BJ (cell line): ENCODE data around the gene SLC32A1. TPM values are rescaled to one million over a fixed set of nuclear protein-coding genes. Genes with fewer than 3 reads are reported as not detected.

ENCODE experiments used
- CTCF ChIA-PET: fragments of 350-600 bp; formaldehyde crosslinking; extraction: SDS; loops from one replicate; lab custom pipeline; 2021; ENCODE audit warnings: antibody characterized with exemption, inconsistent platforms; lab: Yijun Ruan, JAX
- POLR2A ChIA-PET: fragments of 300-600 bp; sonication (Branson Sonifier 250); formaldehyde crosslinking; extraction: SDS; loops from one replicate; lab custom pipeline; 2021; ENCODE audit warnings: antibody characterized with exemption; lab: Charles Lee
- DNase-seq: peaks from one replicate; pipeline ENCODE4 v3.0.0-alpha.2; 2011; ENCODE audit warnings: low read depth
- H3K27me3 ChIP-seq: 2 replicates; pipeline ENCODE4 v1.6.0; 2011; ENCODE audit warnings: low read length; ENCODE audit not compliant: control insufficient read depth, insufficient read depth
- H3K36me3 ChIP-seq: 2 replicates; pipeline ENCODE4 v1.5.1; 2011; ENCODE audit warnings: low read length; ENCODE audit not compliant: control insufficient read depth, insufficient read depth
- H3K4me3 ChIP-seq: 2 replicates; pipeline ENCODE4 v1.5.1; 2011; ENCODE audit warnings: low read depth, mild to moderate bottlenecking, control low read depth, low read length
- polyA plus RNA-seq: library from polyadenylated mRNA; depleted of rRNA; stranded (reverse); fragments of >200 nt; gene quantifications from 2 replicates; pipeline ENCODE4 v1.2.3, GENCODE V29; 2011
- TF ChIP-seq, protein P1 (sequence below): IDR thresholded peaks from 2 replicates; pipeline ENCODE4 v1.5.1; 2011; ENCODE audit warnings: low read depth, mild to moderate bottlenecking, control low read depth, inconsistent platforms, low read length, moderate library complexity; ENCODE audit not compliant: insufficient read depth

Gene SLC32A1
- polyA plus RNA-seq, 1 experiment: not detected

DNA sequence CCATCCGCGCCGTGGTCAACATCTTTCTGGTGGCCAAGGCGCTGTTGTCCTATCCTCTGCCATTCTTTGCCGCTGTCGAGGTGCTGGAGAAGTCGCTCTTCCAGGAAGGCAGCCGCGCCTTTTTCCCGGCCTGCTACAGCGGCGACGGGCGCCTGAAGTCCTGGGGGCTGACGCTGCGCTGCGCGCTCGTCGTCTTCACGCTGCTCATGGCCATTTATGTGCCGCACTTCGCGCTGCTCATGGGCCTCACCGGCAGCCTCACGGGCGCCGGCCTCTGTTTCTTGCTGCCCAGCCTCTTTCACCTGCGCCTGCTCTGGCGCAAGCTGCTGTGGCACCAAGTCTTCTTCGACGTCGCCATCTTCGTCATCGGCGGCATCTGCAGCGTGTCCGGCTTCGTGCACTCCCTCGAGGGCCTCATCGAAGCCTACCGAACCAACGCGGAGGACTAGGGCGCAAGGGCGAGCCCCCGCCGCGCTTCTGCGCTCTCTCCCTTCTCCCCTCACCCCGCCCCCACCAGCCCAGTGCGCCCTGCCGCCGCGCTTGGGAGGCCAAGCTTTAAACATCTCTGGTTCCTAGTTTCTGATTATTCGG lies 4.0 kb downstream of the SLC32A1 start:
- Histone ChIP-seq H3K4me3 (no peak overlapping the region), H3K27me3 (peaks cover 78% of the 10 kb centered on the region), H3K36me3 (no peaks in the 10 kb centered on the region)
- TF ChIP-seq, protein P1, sequence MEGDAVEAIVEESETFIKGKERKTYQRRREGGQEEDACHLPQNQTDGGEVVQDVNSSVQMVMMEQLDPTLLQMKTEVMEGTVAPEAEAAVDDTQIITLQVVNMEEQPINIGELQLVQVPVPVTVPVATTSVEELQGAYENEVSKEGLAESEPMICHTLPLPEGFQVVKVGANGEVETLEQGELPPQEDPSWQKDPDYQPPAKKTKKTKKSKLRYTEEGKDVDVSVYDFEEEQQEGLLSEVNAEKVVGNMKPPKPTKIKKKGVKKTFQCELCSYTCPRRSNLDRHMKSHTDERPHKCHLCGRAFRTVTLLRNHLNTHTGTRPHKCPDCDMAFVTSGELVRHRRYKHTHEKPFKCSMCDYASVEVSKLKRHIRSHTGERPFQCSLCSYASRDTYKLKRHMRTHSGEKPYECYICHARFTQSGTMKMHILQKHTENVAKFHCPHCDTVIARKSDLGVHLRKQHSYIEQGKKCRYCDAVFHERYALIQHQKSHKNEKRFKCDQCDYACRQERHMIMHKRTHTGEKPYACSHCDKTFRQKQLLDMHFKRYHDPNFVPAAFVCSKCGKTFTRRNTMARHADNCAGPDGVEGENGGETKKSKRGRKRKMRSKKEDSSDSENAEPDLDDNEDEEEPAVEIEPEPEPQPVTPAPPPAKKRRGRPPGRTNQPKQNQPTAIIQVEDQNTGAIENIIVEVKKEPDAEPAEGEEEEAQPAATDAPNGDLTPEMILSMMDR: no peak
- no peak for DNase-seq
- POLR2A ChIA-PET: no interaction called here
- CTCF ChIA-PET: interaction anchor here (0.9 kb wide), 1 partner anchor 10 kb away, joined by 3 read pairs; no protein-coding TSS in a partner anchor

DNA sequence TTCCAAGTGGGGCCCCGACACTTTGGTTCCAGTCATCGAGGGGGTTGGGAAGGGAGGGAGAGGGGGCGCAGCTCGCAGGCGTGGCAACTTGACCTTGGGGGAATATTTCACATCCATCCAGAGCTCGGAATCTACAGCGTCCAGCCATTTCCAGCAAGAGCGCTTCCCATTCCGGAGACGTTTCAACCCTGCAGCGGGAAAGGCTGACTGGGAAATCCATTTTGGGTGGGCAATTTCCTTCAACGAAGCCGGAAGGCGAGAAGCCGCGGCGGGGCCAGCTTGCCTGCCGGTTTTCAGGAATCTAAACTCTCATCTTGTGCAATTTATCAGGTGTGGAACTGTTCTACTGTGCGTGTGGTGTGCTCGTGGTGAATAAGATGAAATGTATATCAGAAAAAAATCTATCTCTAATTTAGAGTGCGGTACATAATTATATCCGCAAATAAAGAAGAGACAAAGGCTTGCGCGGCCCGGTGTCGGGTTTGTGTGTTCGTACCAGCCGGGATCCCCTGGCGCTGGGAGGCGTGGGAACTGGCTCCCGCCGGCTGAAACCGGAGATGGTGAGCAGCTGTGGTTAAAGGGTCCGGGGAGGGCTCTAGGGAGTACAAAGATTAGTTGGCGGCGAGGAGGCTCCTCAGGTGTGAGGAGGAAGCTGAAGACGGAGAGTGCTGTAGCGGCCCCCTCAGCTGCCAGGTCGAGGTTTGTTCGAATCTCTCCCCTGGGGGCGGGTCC lies 4.8 kb downstream of the SLC32A1 start:
- no peak overlapping the region for H3K4me3 ChIP-seq
- CTCF ChIA-PET: no interaction called here
- H3K36me3 ChIP-seq: no peaks in the 10 kb centered on the region
- POLR2A ChIA-PET: no interaction called here
- peaks cover 72% of the 10 kb centered on the region for H3K27me3 ChIP-seq
- DNase-seq: no peak
- TF ChIP-seq, protein P1: no peak

DNA sequence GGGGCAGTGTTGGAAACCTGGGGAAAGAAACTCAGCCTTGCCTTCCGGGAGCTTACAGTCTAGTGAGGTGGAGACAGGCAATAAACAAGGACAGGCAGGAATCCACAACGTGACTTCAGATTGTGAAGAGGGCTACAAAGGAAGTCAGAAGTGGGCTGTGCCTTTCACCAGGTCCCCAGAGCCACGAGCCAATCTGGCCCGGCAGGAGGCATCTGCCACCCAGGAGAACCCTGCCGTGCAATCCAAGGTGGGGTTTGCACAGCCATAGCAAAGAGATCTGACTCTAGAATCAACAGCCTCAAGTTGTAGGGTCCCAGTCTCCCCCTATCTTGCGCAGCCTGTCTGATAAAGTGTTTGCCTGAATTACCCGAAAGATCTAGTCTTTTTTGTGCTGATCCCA lies 5.5 kb downstream of the SLC32A1 start:
- ChIA-PET CTCF (no interaction called here), POLR2A (no interaction called here)
- TF ChIP-seq, protein P1: no peak

DNA sequence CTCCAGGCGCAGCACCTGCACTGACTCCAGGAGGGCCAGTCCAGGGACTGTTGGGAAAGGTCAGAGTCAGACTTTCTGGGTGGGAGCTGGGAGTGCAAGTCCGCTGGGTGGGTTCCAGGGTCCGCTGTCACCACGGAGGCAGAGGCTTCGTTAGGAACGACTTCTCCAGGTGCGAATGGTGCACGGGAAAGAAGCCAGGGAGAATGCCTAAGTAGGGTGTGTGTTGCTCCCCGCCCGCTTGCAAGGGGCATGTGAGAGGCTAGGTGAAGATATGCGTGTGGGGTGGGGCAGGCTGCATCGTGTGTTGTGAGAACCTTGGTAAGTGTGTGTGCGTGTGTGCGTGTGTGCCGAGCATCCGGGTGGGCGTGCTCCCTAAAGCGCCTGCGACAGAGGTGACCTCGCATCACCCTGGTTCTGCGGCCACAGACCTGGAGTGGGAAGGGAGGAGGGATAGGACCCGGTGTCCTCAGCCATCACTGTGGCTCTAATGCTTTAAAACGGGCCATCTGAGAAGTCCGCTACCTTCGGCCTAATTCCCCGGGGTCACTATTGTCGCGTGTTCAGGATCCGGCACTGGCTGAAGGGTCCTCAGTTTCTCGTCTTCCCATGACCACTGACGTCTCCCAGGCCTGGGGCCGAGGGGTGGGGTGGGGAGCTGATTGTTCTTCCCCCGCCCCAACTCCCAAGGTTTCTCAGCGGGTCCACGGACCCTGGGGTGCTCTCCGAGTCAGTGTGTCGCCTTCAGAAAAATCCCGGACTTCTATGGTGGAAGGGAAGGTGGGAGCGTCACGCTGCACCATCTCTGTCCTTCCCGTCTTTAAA lies 6.1 kb downstream of the SLC32A1 start:
- DNase-seq: no peak
- no peak overlapping the region for H3K4me3 ChIP-seq
- no peaks in the 10 kb centered on the region for H3K36me3 ChIP-seq
- CTCF ChIA-PET: interaction anchor here (0.7 to 2.4 kb wide), 14 partner anchors 9 to 309 kb away, joined by 3 to 14 read pairs (median 3); no protein-coding TSS in a partner anchor
- peaks cover 62% of the 10 kb centered on the region for H3K27me3 ChIP-seq
- POLR2A ChIA-PET: no interaction called here
- TF ChIP-seq, protein P1: no peak

More for the DNA sequence above, 5.5 kb downstream of the SLC32A1 start:
- Histone ChIP-seq H3K27me3 (peaks cover 68% of the 10 kb centered on the region), H3K4me3 (no peak overlapping the region), H3K36me3 (no peaks in the 10 kb centered on the region)
- no peak for DNase-seq
